RWPE1 (cell line): ENCODE results near the gene ANKRD18A.

Source experiments
- CTCF ChIA-PET: fragments of 350-600 bp; sonication (Branson Sonifier 250); formaldehyde crosslinking; extraction: SDS; loops from one replicate; lab custom pipeline; 2021; lab: Yijun Ruan, JAX
- POLR2A ChIA-PET: fragments of 400-600 bp; formaldehyde crosslinking; extraction: SDS; loops from one replicate; lab custom pipeline; 2020; ENCODE audit warnings: antibody characterized with exemption; ENCODE audit not compliant: low non-redundant PET; lab: Yijun Ruan, JAX
- DNase-seq: peaks from one replicate; pipeline ENCODE4 v3.0.0; 2012; ENCODE audit warnings: low spot score
- H3K27ac ChIP-seq: fragments of 450-650 bp; 2 replicates; pipeline ENCODE4 v1.5.1; 2017
- CTCF ChIP-seq: fragments of 450-650 bp; conservative IDR thresholded peaks from 2 replicates; pipeline ENCODE4 v1.5.1; 2017; ENCODE audit warnings: low read depth, mild to moderate bottlenecking

Gene ANKRD18A

GRCh38 chr9:38652486-38652885, 32.1 kb upstream of the ANKRD18A start:
- DNase-seq = no peak
- ChIA-PET CTCF (no interaction called here), POLR2A (no interaction called here)
- TF ChIP-seq CTCF = no peak
- H3K27ac ChIP-seq = no peak overlapping the region

GRCh38 chr9:38652044-38652443, 31.6 kb upstream of the ANKRD18A start:
- CTCF ChIA-PET = no interaction called here

GRCh38 chr9:38651400-38652042, 31.1 kb upstream of the ANKRD18A start:
- no peak for DNase-seq
- no peak overlapping the region for H3K27ac ChIP-seq
- TF ChIP-seq CTCF = no peak
- ChIA-PET POLR2A (no interaction called here), CTCF (no interaction called here)

More at GRCh38 chr9:38652044-38652443, 31.6 kb upstream of the ANKRD18A start:
- no peak for TF ChIP-seq CTCF
- POLR2A ChIA-PET = no interaction called here
- H3K27ac ChIP-seq = no peak overlapping the region
- no peak for DNase-seq

- POLR2A ChIA-PET = no interaction called here
- TF ChIP-seq CTCF = no peak
These were observed 30.2 kb upstream of the ANKRD18A start for GRCh38 chr9:38650564-38650963.

GRCh38 chr9:38649731-38650363, 29.5 kb upstream of the ANKRD18A start:
- ChIA-PET CTCF (no interaction called here), POLR2A (no interaction called here)
- no peak for TF ChIP-seq CTCF
- no peak overlapping the region for H3K27ac ChIP-seq
- no peak for DNase-seq

More at GRCh38 chr9:38650564-38650963, 30.2 kb upstream of the ANKRD18A start:
- H3K27ac ChIP-seq = no peak overlapping the region
- CTCF ChIA-PET = no interaction called here
- DNase-seq = no peak

GRCh38 chr9:38644601-38645000, 24.2 kb upstream of the ANKRD18A start:
- no peak overlapping the region for H3K27ac ChIP-seq
- ChIA-PET POLR2A (no interaction called here), CTCF (no interaction called here)
- DNase-seq = no peak
- TF ChIP-seq CTCF = no peak
